Epithelial cell of esophagus (primary cell): ENCODE data around the gene UMAD1.
"Not testable (repeated sequence)": the region's sequence is repeated elsewhere in the genome, so short reads cannot be mapped to it uniquely, and the experiment has no call there.

Source experiments
- DNase-seq: peaks from one replicate; pipeline ENCODE4 v3.0.0; 2010; ENCODE audit warnings: low read depth
- H3K4me3 ChIP-seq: 2 replicates; pipeline ENCODE4 v1.5.1; 2011; ENCODE audit warnings: mild to moderate bottlenecking, low read length, control low read depth
- TF ChIP-seq, protein P1 (sequence below): IDR thresholded peaks from 2 replicates; pipeline ENCODE4 v1.5.1; 2011; ENCODE audit warnings: low read depth, mild to moderate bottlenecking, low read length, control low read depth, inconsistent platforms; ENCODE audit not compliant: insufficient read depth; ENCODE audit errors: missing control alignments

Gene UMAD1

DNA sequence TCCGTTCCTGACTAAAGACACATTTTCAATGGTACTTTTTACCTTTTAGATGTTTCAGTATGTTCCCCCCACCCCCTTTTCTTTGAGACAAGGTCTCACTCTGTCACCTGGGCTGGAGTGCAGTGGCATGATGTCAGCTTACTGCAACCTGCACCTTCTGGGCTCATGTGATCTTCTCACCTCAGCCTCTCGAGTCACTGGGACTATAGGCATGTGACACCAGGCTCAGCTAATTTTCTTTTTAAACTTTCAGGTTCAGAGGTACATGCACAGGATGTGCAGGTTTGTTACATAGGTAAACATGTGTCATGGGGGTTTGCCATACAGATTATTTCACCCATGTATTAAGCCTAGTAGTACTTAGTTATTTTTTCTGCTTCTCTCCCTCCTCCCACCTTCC is 177.2 kb downstream of the UMAD1 start:
- H3K4me3 ChIP-seq, result no peak overlapping the region
- TF ChIP-seq, protein P1, sequence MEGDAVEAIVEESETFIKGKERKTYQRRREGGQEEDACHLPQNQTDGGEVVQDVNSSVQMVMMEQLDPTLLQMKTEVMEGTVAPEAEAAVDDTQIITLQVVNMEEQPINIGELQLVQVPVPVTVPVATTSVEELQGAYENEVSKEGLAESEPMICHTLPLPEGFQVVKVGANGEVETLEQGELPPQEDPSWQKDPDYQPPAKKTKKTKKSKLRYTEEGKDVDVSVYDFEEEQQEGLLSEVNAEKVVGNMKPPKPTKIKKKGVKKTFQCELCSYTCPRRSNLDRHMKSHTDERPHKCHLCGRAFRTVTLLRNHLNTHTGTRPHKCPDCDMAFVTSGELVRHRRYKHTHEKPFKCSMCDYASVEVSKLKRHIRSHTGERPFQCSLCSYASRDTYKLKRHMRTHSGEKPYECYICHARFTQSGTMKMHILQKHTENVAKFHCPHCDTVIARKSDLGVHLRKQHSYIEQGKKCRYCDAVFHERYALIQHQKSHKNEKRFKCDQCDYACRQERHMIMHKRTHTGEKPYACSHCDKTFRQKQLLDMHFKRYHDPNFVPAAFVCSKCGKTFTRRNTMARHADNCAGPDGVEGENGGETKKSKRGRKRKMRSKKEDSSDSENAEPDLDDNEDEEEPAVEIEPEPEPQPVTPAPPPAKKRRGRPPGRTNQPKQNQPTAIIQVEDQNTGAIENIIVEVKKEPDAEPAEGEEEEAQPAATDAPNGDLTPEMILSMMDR, result no peak
- DNase-seq, result no peak

DNA sequence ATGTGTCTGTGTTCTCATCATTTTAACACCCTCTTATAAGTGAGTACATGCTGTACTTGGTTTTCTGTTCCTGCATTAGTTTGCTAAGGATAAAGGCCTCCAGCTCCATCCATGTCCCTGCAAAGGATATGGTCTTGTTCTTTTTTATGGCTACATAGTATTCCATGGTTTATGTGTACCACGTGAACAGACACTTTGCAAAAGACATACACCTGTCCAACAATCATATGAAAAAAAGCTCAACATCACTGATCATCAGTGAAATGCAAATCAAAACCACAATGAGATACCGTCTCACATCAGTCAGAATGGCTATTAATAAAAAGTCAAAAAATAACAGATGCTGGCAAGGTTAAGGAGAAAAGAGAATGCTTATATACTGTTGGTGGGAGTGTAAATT is 177.6 kb downstream of the UMAD1 start:
- H3K4me3 ChIP-seq, DNase-seq: not testable (repeated sequence)

DNA sequence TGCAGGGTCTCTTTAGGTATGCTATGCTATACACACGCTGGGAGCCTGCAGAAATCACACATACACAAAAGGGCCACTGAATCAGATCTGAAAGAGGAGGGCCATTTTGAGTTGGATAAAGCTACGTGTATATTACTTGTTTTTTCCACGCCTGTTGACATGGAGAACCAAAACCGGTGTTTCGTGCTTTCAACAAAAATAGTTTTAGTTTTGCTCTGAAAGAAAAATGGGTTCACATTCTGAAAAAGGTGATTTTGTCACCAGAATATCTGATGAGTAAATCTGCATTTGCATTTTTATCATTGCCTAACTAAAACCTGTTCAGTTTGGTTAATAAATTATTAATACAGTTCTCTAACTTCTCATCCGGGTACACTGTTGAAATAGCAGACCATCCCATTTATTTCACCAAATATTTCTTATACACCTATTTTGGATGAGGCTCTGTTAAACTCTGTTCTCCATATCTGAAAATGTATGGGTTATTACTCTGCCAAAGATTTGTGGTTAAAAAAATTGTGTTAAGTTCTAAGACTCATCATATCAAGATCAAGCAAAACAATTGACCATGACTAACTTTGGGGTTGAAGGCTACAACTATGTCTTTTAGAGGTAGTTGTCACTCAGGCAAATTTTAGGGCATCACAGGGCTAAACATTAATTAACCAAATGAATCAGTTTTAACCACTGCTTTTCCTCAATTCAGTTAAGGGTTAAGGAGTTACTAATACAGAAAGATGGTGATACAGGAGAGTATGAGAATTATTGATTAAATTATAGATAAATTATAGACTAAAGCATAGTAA is 179.1 kb downstream of the UMAD1 start:
- no peak for DNase-seq
- H3K4me3 ChIP-seq, result no peak overlapping the region
- TF ChIP-seq, protein P1, result no peak

DNA sequence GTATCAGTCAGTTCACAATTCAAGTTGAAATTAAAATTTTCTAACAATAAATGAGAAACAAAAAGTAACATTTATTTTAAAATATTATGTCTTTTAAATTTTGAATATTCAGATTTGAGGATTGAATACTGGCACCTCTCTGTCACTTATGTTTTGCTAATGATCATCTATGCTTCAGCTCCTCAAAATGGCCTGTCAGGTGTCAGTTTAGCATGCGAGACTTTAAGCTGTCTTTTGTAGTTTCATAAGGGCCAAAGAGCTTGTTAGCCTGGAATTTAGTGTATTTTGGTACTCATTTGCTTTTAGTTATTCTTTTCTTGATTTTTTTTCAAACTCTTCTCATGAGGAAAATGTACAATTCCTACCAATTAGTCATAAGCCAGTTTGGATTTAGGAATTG is 179.9 kb downstream of the UMAD1 start:
- no peak overlapping the region for H3K4me3 ChIP-seq
- TF ChIP-seq, protein P1, result no peak
- no peak for DNase-seq

DNA sequence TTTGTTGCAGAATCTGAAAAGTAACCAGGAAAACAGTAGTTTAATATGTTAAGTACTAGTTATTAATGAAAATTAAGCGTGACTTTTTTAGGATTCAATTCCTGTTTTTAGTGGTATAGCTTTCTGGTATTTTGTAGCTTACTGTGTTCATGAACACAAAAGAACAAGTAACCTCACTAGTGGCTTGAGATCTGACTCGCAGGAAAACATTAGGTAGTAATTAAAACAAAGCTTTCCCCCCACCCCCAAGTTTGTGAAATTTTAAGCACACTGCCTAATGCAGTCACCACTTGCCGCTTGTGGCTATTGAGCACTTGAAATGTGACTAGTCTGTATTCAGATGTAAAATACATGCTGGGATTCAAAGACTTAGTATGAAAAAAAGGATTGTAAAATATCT is 180.4 kb downstream of the UMAD1 start:
- H3K4me3 ChIP-seq, result no peak overlapping the region
- TF ChIP-seq, protein P1, result no peak
- no peak for DNase-seq

DNA sequence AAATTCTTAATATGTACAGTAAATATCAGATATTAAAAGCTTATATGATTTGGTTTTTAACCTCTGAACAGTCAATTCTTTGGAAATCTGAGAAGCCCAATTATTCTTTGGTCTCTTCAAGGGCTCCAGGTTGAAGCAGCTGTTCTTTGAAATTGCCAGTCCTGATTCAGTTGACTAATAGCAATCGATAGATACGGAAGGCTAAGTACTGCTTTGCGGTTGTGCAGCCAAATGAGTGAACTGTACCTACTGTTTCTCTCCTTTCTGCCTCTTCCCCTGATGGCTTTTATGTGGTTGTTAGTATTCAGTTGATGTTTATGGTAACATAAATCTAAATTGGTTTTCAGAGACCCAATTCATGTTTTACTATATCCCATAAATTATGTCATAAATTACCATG is 181.0 kb downstream of the UMAD1 start:
- DNase-seq, result no peak
- TF ChIP-seq, protein P1, result no peak
- no peak overlapping the region for H3K4me3 ChIP-seq

DNA sequence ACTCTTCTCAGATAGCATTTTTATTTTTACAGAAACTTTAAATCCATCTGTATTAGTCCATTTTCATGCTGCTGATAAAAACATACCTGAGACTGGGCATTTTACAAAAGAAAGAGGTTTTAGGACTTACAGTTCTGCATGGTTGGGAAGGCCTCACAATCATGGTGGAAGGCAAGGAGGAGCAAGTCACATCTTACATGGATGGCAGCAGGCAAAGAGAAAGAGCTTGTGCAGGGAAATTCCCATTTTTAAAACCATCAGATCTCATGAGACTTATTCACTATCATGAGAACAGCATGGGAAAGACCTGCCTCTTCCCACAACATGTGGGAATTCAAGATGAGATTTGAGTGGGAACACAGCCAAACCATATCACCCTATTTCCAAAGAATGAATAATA is 184.7 kb downstream of the UMAD1 start:
- not testable (repeated sequence) for DNase-seq, H3K4me3 ChIP-seq

DNA sequence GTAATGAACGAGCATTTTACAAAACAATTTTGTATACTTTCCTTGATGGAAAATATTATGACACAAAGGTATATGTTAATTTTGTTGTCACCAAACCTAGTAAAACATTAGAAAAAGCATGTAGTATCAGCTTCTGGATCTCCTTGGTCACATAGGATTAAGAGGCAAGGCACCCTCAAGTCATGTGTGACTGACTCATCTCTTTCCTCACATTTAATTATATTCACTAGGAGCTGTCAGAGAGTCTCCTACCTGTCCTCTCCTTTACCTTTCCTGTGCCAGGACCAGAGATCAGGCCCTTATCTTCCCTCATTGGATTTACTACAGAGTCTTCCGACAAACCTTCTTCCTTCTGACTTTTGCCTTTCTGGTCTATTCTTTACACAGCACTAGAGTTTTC is 189.1 kb downstream of the UMAD1 start:
- DNase-seq, result peak; percentile 73
- no peak overlapping the region for H3K4me3 ChIP-seq
- TF ChIP-seq, protein P1, result no peak
